SK-N-SH (cell line): ENCODE results near the gene ARHGAP6. TPM values are rescaled to one million over a fixed set of nuclear protein-coding genes. Genes with fewer than 3 reads are reported as not detected.

Source experiments
- CTCF ChIA-PET: fragments of 300-600, 350-600 bp; formaldehyde crosslinking; extraction: SDS; loops from one replicate; lab custom pipeline; 2021; lab: Yijun Ruan, JAX
- POLR2A ChIA-PET: fragments of 350-600 bp; sonication (Branson Sonifier 250); formaldehyde crosslinking; extraction: SDS; loops from one replicate; lab custom pipeline; 2020; ENCODE audit warnings: antibody characterized with exemption, inconsistent platforms; lab: Yijun Ruan, JAX
- DNase-seq: peaks from one replicate; pipeline ENCODE4 v3.0.0; 2012
- H2AFZ ChIP-seq: fragments of 200-600 bp; sonication (generic); 2 replicates; pipeline ENCODE4 v1.8.1; 2016; ENCODE audit warnings: antibody characterized with exemption, mild to moderate bottlenecking, low read depth
- H3F3A ChIP-seq: fragments of 200-600 bp; sonication (generic); replicated peaks from 2 replicates; pipeline ENCODE3; 2016; ENCODE audit warnings: antibody characterized with exemption, mild to moderate bottlenecking; ENCODE audit not compliant: insufficient read depth
- H3K27ac ChIP-seq, 2 experiments: fragments of 200-500 bp in 1 of 2; fragments of 200-600 bp in 1 of 2; sonication (Bioruptor generic) in 1 of 2; sonication (generic), shearing (Covaris generic) in 1 of 2; 2 replicates each; pipeline versions ENCODE4 v1.5.1 to v1.6.1; 2014 to 2016; ENCODE audit warnings: low read depth in 2 of 2, inconsistent platforms in 1 of 2, low read length in 1 of 2, mild to moderate bottlenecking in 1 of 2, mixed read lengths in 1 of 2
- H3K27me3 ChIP-seq: fragments of 200-600 bp; sonication (generic), shearing (Covaris generic); 2 replicates; pipeline ENCODE4 v1.6.1; 2016; ENCODE audit warnings: mixed run types; ENCODE audit not compliant: insufficient read depth
- H3K36me3 ChIP-seq, 2 experiments: fragments of 200-500 bp in 1 of 2; fragments of 200-600 bp in 1 of 2; sonication (Bioruptor generic) in 1 of 2; sonication (generic) in 1 of 2; replicated peaks in 1 of 2; 2 replicates each; pipeline versions ENCODE3 to v1.5.1; 2014 to 2016; ENCODE audit warnings: low read length in 1 of 2, mild to moderate bottlenecking in 1 of 2; ENCODE audit not compliant: insufficient read depth in 2 of 2, control insufficient read depth in 1 of 2
- H3K4me1 ChIP-seq, 2 experiments: fragments of 200-500 bp in 1 of 2; fragments of 200-600 bp in 1 of 2; sonication (Bioruptor generic) in 1 of 2; sonication (generic), shearing (Covaris generic) in 1 of 2; 2 replicates each; pipeline versions ENCODE4 v1.5.1 to v1.6.1; 2014 to 2016; ENCODE audit warnings: low read depth in 1 of 2, low read length in 1 of 2, mixed run types in 1 of 2; ENCODE audit not compliant: insufficient read depth in 2 of 2, control insufficient read depth in 1 of 2
- H3K4me2 ChIP-seq: fragments of 200-600 bp; sonication (generic), shearing (Covaris generic); 2 replicates; pipeline ENCODE4 v1.6.1; 2017; ENCODE audit warnings: mixed run types
- H3K4me3 ChIP-seq, 2 experiments: fragments of 200-500 bp in 1 of 2; fragments of 200-600 bp in 1 of 2; sonication (Bioruptor generic) in 1 of 2; sonication (generic), shearing (Covaris generic) in 1 of 2; 2 replicates each; pipeline versions ENCODE4 v1.5.1 to v1.8.1; 2014 to 2016; ENCODE audit warnings: low read depth in 2 of 2, inconsistent platforms in 1 of 2, low read length in 1 of 2, mild to moderate bottlenecking in 1 of 2, mixed read lengths in 1 of 2, moderate library complexity in 1 of 2
- H3K79me2 ChIP-seq: fragments of 200-600 bp; sonication (generic); 2 replicates; pipeline ENCODE4 v1.8.1; 2017; ENCODE audit warnings: mild to moderate bottlenecking; ENCODE audit not compliant: insufficient read depth
- H3K9ac ChIP-seq: fragments of 200-600 bp; sonication (generic); 2 replicates; pipeline ENCODE4 v1.6.1; 2017; ENCODE audit warnings: mixed run types
- H3K9me2 ChIP-seq: fragments of 200-600 bp; sonication (generic); 2 replicates; pipeline ENCODE4 v1.6.1; 2017; ENCODE audit warnings: mixed run types
- H3K9me3 ChIP-seq: fragments of 200-600 bp; sonication (generic); 2 replicates; pipeline ENCODE4 v1.6.1; 2017; ENCODE audit warnings: mixed run types, mild to moderate bottlenecking, moderate library complexity
- H4K20me1 ChIP-seq: fragments of 200-600 bp; sonication (generic); 2 replicates; pipeline ENCODE4 v1.6.1; 2017; ENCODE audit warnings: mild to moderate bottlenecking, mixed run types; ENCODE audit not compliant: insufficient read depth
- CTCF ChIP-seq: fragments of 200-600 bp; sonication (generic); IDR thresholded peaks from 2 replicates; pipeline ENCODE4 v1.6.1; 2017; ENCODE audit warnings: antibody characterized with exemption, mild to moderate bottlenecking, moderate library complexity
- EP300 ChIP-seq, 2 experiments: IDR thresholded peaks; 2 replicates each; pipeline versions ENCODE4 v1.4.0 to v1.6.1; 2012; ENCODE audit warnings: borderline replicate concordance in 1 of 2, low read depth in 1 of 2, low read length in 1 of 2
- EZH2phosphoT487 ChIP-seq: fragments of 200-600 bp; sonication (generic); IDR thresholded peaks from 2 replicates; pipeline ENCODE4 v1.6.1; 2017; ENCODE audit warnings: low read depth, mixed run types, mild to moderate bottlenecking, antibody characterized with exemption, moderate library complexity, borderline replicate concordance
- GATA2 ChIP-seq: sonication (generic); formaldehyde crosslinking; IDR thresholded peaks from 2 replicates; pipeline ENCODE4 v1.5.0; 2020; ENCODE audit warnings: mild to moderate bottlenecking, missing genetic modification reagents
- IRF3 ChIP-seq: fragments of 150-350 bp; IDR thresholded peaks from 2 replicates; pipeline ENCODE4 v1.6.1; 2016; ENCODE audit warnings: mild to moderate bottlenecking, low read depth, low read length
- JUND ChIP-seq: IDR thresholded peaks from 2 replicates; pipeline ENCODE4 v1.4.0; 2012
- MAX ChIP-seq: IDR thresholded peaks from 2 replicates; pipeline ENCODE4 v1.4.0; 2012; ENCODE audit warnings: low read depth
- MXI1 ChIP-seq: IDR thresholded peaks from 2 replicates; pipeline ENCODE4 v1.6.1; 2012; ENCODE audit warnings: mild to moderate bottlenecking, low read depth, low read length, improper control_type of control experiment
- NFIC ChIP-seq: IDR thresholded peaks from 2 replicates; pipeline ENCODE4 v1.4.0; 2012; ENCODE audit warnings: borderline replicate concordance
- NRF1 ChIP-seq: IDR thresholded peaks from 2 replicates; pipeline ENCODE4 v1.6.1; 2012; ENCODE audit warnings: low read depth, mild to moderate bottlenecking, low read length
- PBX3 ChIP-seq: IDR thresholded peaks from 2 replicates; pipeline ENCODE4; 2012
- POLR2AphosphoS5 ChIP-seq: IDR thresholded peaks from 2 replicates; pipeline ENCODE4 v1.6.1; 2012; ENCODE audit warnings: low read depth, low read length
- RAD21 ChIP-seq: IDR thresholded peaks from 2 replicates; pipeline ENCODE4 v1.6.1; 2012; ENCODE audit warnings: mild to moderate bottlenecking, low read length
- RCOR1 ChIP-seq: fragments of 150-350 bp; IDR thresholded peaks from 2 replicates; pipeline ENCODE4 v1.6.1; 2017; ENCODE audit warnings: antibody characterized with exemption, low read length
- RXRA ChIP-seq: IDR thresholded peaks from 2 replicates; pipeline ENCODE4 v1.4.0; 2012; ENCODE audit warnings: low read depth, mild to moderate bottlenecking, borderline replicate concordance
- SIN3A ChIP-seq: IDR thresholded peaks from 2 replicates; pipeline ENCODE4 v1.6.1; 2012; ENCODE audit warnings: low read depth, mild to moderate bottlenecking, low read length, moderate library complexity, borderline replicate concordance
- USF2 ChIP-seq: fragments of 150-350 bp; IDR thresholded peaks from 2 replicates; pipeline ENCODE4 v1.6.1; 2017; ENCODE audit warnings: antibody characterized with exemption, low read length, low read depth, borderline replicate concordance
- YY1 ChIP-seq: IDR thresholded peaks from 2 replicates; pipeline ENCODE4 v1.4.0; 2012; ENCODE audit warnings: low read depth, mild to moderate bottlenecking
- ZBTB33 ChIP-seq: IDR thresholded peaks from 2 replicates; pipeline ENCODE4 v1.4.0; 2012; ENCODE audit warnings: low read depth, borderline replicate concordance
- WGBS: methylation state at CpG from one replicate; pipeline ENCODE4 v1.1.6; 2017; ENCODE audit warnings: low lambda C conversion rate; 5-methylcytosine and 5-hydroxymethylcytosine counted together
- polyA plus RNA-seq, 3 experiments: library from polyadenylated mRNA; depleted of rRNA; stranded (reverse); fragments of >200 nt; gene quantifications; 2 replicates each; pipeline ENCODE4 v1.2.3, GENCODE V29; 2012

Gene ARHGAP6
- polyA plus RNA-seq, 1 of the 3 experiments (the other 2 are of a cell fraction) = 0.16 TPM

GRCh38 chrX:11269996-11270395, 395.7 kb downstream of the ARHGAP6 start:
- Histone ChIP-seq H3K9me3 (no peaks in the 10 kb centered on the region), H2AFZ (no peak overlapping the region), H3K27me3 (no peaks in the 10 kb centered on the region), H4K20me1 (no peaks in the 10 kb centered on the region), H3K9me2 (no peaks in the 10 kb centered on the region), H3F3A (no peaks in the 10 kb centered on the region), H3K27ac (no peak overlapping the region), H3K9ac (no peak overlapping the region), H3K4me3 (no peak overlapping the region), H3K36me3 (no peaks in the 10 kb centered on the region), H3K4me1 (no peaks in the 10 kb centered on the region), H3K4me2 (no peak overlapping the region), H3K79me2 (no peaks in the 10 kb centered on the region)
- DNase-seq = no peak
- ChIA-PET CTCF (no interaction called here), POLR2A (no interaction called here)
- TF ChIP-seq CTCF (no peak), EZH2phosphoT487 (no peak), MAX (no peak), RXRA (no peak), GATA2 (CRISPR knock-in tag) (no peak), EP300 (IDR thresholded peaks at IDR 0.05; ENCODE audit: borderline replicate concordance in 1 of 2, low read depth in 1 of 2, low read length in 1 of 2) (no peak), YY1 (no peak), MXI1 (no peak), NFIC (no peak), USF2 (no peak), IRF3 (no peak), ZBTB33 (no peak), RCOR1 (no peak), NRF1 (no peak), RAD21 (no peak), POLR2AphosphoS5 (no peak), SIN3A (no peak), PBX3 (no peak), JUND (no peak)
- WGBS = 60% methylated on average over 3 of the region's 3 CpGs
